ENCODE measurements around the gene NBAS.
"Not testable (repeated sequence)": the region's sequence is repeated elsewhere in the genome, so short reads cannot be mapped to it uniquely, and the experiment has no call there.

GRCh38 chr2:15439366-15439765, 121.8 kb downstream of the NBAS start:
- TF ChIP-seq EZH2 (IDR thresholded peaks at IDR 0.05; ENCODE audit: low read length, missing control alignments); CTCF (conservative IDR thresholded peaks at IDR 0.05 in 1 of 2, IDR thresholded peaks at IDR 0.05 in 1 of 2; ENCODE audit: low read depth in 1 of 2, low read length in 2 of 2): not testable (repeated sequence)
